Endothelial cell (in vitro differentiated cells): ENCODE data around the gene EMC10. TPM values are rescaled to one million over a fixed set of nuclear protein-coding genes. Genes with fewer than 3 reads are reported as not detected.

Source experiments
- DNase-seq: peaks from one replicate; pipeline ENCODE4 v3.0.0; 2021; ENCODE audit warnings: low spot score
- H3K27ac Mint-ChIP-seq: one replicate; pipeline ENCODE4 v1.8.0; 2021; ENCODE audit warnings: mixed read lengths, inconsistent platforms; ENCODE audit not compliant: unreplicated experiment
- H3K27me3 Mint-ChIP-seq: one replicate; pipeline ENCODE4 v1.8.0; 2021; ENCODE audit warnings: mild to moderate bottlenecking, moderate library complexity, mixed read lengths, inconsistent platforms; ENCODE audit not compliant: unreplicated experiment
- H3K36me3 Mint-ChIP-seq: one replicate; pipeline ENCODE4 v1.8.0; 2021; ENCODE audit warnings: mild to moderate bottlenecking, low read depth, mixed read lengths, inconsistent platforms; ENCODE audit not compliant: unreplicated experiment
- H3K4me1 Mint-ChIP-seq: one replicate; pipeline ENCODE4 v1.8.0; 2021; ENCODE audit warnings: mild to moderate bottlenecking, mixed read lengths, inconsistent platforms; ENCODE audit not compliant: unreplicated experiment
- H3K4me3 Mint-ChIP-seq: one replicate; pipeline ENCODE4 v1.8.0; 2021; ENCODE audit warnings: mild to moderate bottlenecking, mixed read lengths, inconsistent platforms; ENCODE audit not compliant: unreplicated experiment
- H3K9me3 Mint-ChIP-seq: one replicate; pipeline ENCODE4 v1.8.0; 2021; ENCODE audit warnings: mixed read lengths, inconsistent platforms; ENCODE audit not compliant: unreplicated experiment
- total RNA-seq: library from RNA; stranded (reverse); fragmentation: NEBNext Ultra II Directional; extraction: Animal tissue kit (Norgen Biotek cat#: 25700); gene quantifications from one replicate; pipeline ENCODE4 v1.2.1, GENCODE V29; 2021; ENCODE audit not compliant: unreplicated experiment
- TF ChIP-seq, protein P1 (sequence below): fragments of 200-600 bp; sonication (generic); IDR thresholded peaks from one replicate; pipeline ENCODE4 v1.5.0; 2021; ENCODE audit warnings: antibody characterized with exemption; ENCODE audit not compliant: unreplicated experiment

EMC10 gene
- total RNA-seq, 1 donor from 2014 or later = 0.21 TPM

DNA sequence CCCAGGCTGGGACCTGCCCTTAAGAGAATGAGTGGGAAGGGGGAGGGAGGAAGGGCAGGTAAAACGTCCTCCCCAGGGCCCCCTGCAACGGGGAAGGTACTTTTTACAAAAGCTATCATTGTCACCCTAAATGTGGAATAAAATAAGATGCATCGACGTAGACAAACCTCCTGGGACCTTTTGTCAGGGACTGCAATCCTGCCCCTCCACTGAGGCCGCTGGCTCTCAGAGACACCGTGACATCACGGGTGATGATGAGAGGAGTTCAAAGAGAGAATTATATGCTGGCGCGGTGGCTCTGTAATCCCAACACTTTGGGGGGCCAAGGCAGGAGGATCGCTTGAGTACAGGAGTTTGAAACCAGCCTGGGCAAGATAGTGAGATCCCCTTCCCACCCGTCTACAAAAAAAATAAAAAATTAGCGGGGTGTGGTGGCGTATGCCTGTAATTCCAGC is 45.4 kb upstream of the EMC10 start:
- no peak for DNase-seq
- TF ChIP-seq, protein P1, sequence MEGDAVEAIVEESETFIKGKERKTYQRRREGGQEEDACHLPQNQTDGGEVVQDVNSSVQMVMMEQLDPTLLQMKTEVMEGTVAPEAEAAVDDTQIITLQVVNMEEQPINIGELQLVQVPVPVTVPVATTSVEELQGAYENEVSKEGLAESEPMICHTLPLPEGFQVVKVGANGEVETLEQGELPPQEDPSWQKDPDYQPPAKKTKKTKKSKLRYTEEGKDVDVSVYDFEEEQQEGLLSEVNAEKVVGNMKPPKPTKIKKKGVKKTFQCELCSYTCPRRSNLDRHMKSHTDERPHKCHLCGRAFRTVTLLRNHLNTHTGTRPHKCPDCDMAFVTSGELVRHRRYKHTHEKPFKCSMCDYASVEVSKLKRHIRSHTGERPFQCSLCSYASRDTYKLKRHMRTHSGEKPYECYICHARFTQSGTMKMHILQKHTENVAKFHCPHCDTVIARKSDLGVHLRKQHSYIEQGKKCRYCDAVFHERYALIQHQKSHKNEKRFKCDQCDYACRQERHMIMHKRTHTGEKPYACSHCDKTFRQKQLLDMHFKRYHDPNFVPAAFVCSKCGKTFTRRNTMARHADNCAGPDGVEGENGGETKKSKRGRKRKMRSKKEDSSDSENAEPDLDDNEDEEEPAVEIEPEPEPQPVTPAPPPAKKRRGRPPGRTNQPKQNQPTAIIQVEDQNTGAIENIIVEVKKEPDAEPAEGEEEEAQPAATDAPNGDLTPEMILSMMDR = no peak
- H3K36me3 Mint-ChIP-seq = no peaks in the 10 kb centered on the region
- H3K4me3 Mint-ChIP-seq = peak overlapping the region; percentile 89
- peaks cover 4% of the 10 kb centered on the region for H3K4me1 Mint-ChIP-seq
- peak overlapping the region; percentile 86 for H3K27ac Mint-ChIP-seq
- peaks cover 8% of the 10 kb centered on the region for H3K27me3 Mint-ChIP-seq
- peaks cover 4% of the 10 kb centered on the region for H3K9me3 Mint-ChIP-seq

DNA sequence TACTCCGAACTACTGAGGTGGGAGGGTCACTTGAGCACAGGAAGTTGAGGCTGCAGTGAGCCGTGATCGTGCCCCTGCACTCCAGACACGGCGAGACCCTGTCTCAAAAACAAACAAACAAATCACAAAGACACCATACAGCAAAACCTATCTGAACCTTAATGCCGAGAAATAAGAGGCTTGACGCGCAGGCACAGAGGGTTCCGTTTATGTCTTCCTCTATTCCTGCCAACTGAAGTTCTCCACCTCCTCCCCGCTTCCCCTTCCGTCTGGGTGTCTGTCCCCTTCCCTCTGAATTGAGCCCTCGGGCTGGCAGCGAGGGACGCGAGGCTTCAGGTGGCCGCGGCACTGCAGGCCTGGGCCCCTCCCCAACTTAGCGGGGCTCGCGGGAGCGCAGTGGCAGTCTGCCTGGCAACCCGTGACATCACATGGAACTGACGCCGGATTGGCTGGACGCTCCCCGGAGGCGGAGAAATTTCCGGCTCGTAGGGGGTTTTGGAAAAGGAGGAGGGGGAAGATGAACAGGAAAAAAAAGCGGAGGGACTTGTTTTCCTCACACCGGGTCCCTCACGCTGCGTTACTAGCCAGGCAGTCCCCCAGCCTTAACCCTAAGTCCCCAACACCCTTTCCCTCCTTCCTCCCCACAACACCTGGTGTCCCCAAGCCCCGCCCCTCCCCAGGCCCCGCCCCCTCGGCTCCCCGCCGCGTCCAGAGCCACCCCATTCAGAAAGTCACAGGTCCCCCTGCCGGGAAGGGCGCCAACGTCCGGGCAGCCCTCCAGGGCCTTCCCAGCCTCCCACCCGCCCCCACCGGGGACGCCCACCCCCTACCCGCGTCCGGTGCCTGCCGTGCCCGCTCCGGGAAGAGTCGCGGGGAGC is 44.7 kb upstream of the EMC10 start:
- Mint-ChIP-seq H3K36me3 (no peaks in the 10 kb centered on the region), H3K9me3 (peaks cover 4% of the 10 kb centered on the region), H3K4me3 (peak overlapping the region; percentile 89), H3K27me3 (peaks cover 12% of the 10 kb centered on the region), H3K27ac (peak overlapping the region; percentile 86), H3K4me1 (peaks cover 4% of the 10 kb centered on the region)
- TF ChIP-seq, protein P1 = no peak
- DNase-seq = peak; percentile 94

GRCh38 chr19:50432221-50433028 is 43.9 kb upstream of the EMC10 start, which contains the start of gene MYBPC2:
MYBPC2 (plus strand) TSS chr19:50432892; CDS start chr19:50432954, 62 bp downstream.
- Mint-ChIP-seq H3K27ac (peak within 1 kb of the TSS; percentile 86), H3K36me3 (no peaks in the 10 kb centered on the region), H3K9me3 (peaks cover 4% of the 10 kb centered on the region), H3K4me3 (peak within 1 kb of the TSS; percentile 89), H3K4me1 (peaks cover 4% of the 10 kb centered on the region), H3K27me3 (peaks cover 14% of the 10 kb centered on the region)
- DNase-seq = peak; percentile 38
- TF ChIP-seq, protein P1 = no peak

- H3K4me3 Mint-ChIP-seq = peak overlapping the region; percentile 83
- no peak for DNase-seq
- peaks cover 7% of the 10 kb centered on the region for H3K9me3 Mint-ChIP-seq
- H3K27ac Mint-ChIP-seq = no peak overlapping the region
- no peaks in the 10 kb centered on the region for H3K36me3 Mint-ChIP-seq
- H3K27me3 Mint-ChIP-seq = peaks cover 14% of the 10 kb centered on the region
- TF ChIP-seq, protein P1 = no peak
- H3K4me1 Mint-ChIP-seq = peaks cover 4% of the 10 kb centered on the region
Observed at GRCh38 chr19:50433201-50434180, 42.8 kb upstream of the EMC10 start.
